Measurements from ENCODE around the gene FASTK.

Gene FASTK

DNA sequence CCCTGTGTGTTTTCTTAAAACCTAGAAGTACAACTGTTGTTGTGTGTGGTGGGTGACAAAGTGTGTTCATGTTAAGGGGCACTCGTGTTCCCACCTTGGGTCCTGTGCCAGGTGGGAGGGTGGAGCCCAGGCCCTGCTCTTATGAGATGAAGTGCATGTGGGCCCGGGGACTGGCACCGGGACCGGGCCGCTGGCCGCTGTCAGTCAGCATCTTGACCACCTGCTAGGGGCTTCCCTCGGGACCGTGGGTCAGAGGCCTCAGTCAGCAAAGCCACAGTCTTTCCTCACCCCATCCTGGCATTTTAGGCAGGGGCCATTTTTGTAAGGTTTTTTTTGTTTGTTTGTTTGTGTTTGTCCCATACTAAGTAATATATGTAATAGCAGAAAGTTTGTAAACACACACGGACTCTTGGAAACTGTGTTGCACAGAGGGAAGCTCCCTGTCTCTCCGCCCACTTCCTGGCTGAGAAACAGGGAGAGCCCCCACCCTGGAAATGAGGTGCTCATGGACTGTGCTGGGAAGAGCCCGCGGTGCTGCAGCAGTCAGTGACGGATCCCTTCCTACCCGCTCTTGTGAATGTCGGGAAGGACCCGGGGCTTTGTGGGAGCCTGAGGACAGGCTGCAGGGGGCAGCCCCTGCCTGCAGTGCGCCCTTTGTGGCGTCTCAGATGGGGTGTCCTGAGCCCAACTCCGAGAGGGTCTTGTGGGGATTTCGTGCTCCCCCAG lies 19.0 kb upstream of the FASTK start:
- TF ChIP-seq, protein P1, sequence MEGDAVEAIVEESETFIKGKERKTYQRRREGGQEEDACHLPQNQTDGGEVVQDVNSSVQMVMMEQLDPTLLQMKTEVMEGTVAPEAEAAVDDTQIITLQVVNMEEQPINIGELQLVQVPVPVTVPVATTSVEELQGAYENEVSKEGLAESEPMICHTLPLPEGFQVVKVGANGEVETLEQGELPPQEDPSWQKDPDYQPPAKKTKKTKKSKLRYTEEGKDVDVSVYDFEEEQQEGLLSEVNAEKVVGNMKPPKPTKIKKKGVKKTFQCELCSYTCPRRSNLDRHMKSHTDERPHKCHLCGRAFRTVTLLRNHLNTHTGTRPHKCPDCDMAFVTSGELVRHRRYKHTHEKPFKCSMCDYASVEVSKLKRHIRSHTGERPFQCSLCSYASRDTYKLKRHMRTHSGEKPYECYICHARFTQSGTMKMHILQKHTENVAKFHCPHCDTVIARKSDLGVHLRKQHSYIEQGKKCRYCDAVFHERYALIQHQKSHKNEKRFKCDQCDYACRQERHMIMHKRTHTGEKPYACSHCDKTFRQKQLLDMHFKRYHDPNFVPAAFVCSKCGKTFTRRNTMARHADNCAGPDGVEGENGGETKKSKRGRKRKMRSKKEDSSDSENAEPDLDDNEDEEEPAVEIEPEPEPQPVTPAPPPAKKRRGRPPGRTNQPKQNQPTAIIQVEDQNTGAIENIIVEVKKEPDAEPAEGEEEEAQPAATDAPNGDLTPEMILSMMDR (IDR thresholded peaks at IDR 0.05; ENCODE audit: borderline replicate concordance, control extremely low read depth, extremely low read depth, insufficient read depth, missing control alignments): no peak
- in situ Hi-C loops (cut with MboI; ENCODE audit: low sequenced_read_pairs, unreplicated experiment): no loop called here
- no peak for DNase-seq (ENCODE audit: low spot score)

DNA sequence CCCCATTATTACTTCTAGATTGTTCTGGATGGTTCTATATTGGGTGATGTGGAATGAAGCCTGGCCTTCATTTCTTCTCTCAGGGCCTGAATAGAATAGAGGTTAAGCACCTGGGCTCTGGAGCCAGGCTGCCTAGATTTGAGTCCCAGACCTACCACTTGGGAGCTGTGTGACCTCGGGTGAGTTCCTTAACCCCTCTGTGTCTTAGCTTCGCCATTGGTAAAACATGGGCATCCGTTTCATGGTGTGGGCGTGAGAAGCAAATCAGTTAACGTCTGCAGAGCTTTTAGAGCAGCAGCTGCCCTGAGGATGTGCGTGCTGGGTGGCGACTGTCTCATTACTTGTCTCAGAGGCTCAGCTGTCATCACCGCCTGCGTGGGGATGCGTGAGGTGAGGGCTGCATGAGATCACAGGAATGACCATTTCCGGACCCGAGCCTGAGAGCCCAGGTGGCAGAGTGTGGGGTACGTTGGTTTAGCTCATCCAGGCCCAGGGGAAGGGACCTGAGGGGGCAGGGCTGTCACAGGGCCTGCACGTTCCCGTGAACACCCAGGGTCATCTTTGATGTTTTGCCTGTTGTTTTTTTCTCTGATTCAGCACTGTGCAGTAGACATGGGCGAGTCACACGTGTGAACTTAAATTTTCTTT lies 15.3 kb upstream of the FASTK start:
- TF ChIP-seq, protein P1 (IDR thresholded peaks at IDR 0.05; ENCODE audit: borderline replicate concordance, control extremely low read depth, extremely low read depth, insufficient read depth, missing control alignments): no peak
- in situ Hi-C loops (cut with MboI; ENCODE audit: low sequenced_read_pairs, unreplicated experiment): no loop called here
- no peak for DNase-seq (ENCODE audit: low spot score)

DNA sequence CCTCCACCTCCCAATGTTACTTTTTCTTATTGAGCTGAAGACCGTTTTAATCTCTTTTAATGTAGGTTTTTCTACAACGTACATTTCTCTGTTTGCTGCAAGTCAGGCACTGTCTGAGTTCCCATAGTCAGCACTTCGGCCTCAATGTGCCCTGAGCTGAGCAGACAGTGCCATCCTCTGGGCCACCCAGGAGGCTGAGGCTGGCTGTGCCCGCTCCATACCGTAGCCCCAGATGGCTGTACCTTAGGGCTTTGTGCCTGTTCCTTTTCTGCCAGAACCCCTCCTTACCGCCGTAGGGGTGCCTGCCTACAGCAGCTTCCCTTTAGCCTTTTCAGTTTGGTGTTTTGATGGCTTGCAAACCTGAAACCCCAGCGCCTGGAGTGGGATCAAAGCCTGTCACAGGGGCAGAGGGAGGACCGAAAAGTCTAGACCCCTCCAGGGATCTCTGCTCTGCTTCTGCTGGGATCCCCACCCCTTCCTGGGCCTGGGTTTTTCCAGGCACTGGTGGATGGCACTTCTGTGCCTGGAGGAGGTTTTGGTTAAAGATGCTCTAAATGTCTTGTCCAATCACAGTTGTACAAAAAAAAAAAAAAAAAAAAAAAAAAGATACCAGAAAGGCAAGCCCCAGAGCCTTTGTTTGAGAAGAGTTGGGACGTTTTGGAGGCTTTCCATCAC lies 14.7 kb upstream of the FASTK start:
- DNase-seq (ENCODE audit: low spot score): no peak
- in situ Hi-C loops (cut with MboI; ENCODE audit: low sequenced_read_pairs, unreplicated experiment): no loop called here
- TF ChIP-seq, protein P1 (IDR thresholded peaks at IDR 0.05; ENCODE audit: borderline replicate concordance, control extremely low read depth, extremely low read depth, insufficient read depth, missing control alignments): no peak

DNA sequence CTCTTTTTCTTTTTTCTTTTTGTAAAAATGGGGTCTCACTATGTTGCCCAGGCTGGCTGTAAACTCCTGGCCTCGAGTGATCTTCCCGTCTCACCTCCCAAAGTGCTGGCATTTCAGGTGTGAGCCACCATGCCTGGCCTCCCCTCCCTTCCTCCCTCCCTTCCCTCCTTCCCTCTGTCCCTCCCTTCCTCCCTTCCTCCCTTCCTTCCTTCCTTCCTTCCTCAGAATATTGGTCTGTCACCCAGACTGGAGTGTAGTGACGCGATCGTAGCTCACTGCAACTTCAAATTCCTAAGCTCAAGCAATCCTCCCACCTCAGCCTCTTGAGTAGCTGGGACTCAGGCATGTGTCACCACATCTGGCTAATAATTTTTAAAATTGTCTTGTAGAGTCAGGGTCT lies 14.1 kb upstream of the FASTK start:
- DNase-seq (ENCODE audit: low spot score): no peak
- in situ Hi-C loops (cut with MboI; ENCODE audit: low sequenced_read_pairs, unreplicated experiment): no loop called here
- TF ChIP-seq, protein P1 (IDR thresholded peaks at IDR 0.05; ENCODE audit: borderline replicate concordance, control extremely low read depth, extremely low read depth, insufficient read depth, missing control alignments): no peak

DNA sequence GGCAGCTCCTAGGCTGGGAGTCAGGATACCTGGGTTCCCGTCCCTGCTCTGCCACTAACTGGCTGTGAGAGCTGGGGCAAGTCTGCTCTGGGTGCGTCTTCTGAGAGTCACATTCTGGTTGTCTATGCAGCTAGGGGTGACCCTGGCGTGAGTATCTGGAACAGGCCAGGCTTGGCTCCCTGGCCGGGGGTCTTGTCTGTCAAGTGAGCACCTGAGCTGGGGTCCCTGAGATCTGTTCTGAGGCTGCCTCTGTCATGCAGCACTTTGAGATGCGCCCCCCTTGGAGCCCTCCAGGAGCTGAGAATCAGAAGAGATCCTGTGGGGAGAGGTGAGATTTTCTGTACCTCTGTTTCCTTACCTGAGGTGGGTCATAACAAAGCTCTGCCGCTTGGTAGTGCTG lies 13.1 kb upstream of the FASTK start:
- in situ Hi-C loops (cut with MboI; ENCODE audit: low sequenced_read_pairs, unreplicated experiment): no loop called here
- TF ChIP-seq, protein P1 (IDR thresholded peaks at IDR 0.05; ENCODE audit: borderline replicate concordance, control extremely low read depth, extremely low read depth, insufficient read depth, missing control alignments): no peak
- DNase-seq (ENCODE audit: low spot score): no peak

DNA sequence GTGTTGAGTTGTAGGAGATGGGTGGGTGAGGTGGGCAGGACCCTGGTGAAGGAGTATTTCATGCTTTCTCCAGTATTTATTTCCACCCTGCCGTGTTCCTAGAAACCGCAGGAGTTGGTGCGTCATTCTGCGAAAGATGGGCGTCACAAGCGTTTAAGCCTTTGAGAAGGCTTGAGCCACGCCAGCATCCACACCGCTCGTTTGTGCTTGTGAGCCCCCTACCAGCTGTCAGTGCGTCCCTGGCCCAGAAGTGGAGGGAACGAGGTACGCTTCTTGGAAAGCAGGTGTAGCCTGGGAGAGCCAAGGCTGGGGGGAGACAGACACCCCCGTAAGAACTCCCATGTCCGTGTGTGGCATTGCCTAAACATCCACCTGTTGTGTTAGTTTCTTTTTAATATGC lies 11.4 kb upstream of the FASTK start:
- in situ Hi-C loops (cut with MboI; ENCODE audit: low sequenced_read_pairs, unreplicated experiment): no loop called here

More for the DNA sequence above, 11.4 kb upstream of the FASTK start:
- no peak for DNase-seq (ENCODE audit: low spot score)
- TF ChIP-seq, protein P1 (IDR thresholded peaks at IDR 0.05; ENCODE audit: borderline replicate concordance, control extremely low read depth, extremely low read depth, insufficient read depth, missing control alignments): no peak

Data from GM13976 (cell line).